ENCODE data around the gene VILL. TPM values are rescaled to one million over a fixed set of nuclear protein-coding genes. Genes with fewer than 3 reads are reported as not detected.

Gene VILL
- total RNA-seq, 1 donor from 2014 or later, result 2.3 TPM

DNA sequence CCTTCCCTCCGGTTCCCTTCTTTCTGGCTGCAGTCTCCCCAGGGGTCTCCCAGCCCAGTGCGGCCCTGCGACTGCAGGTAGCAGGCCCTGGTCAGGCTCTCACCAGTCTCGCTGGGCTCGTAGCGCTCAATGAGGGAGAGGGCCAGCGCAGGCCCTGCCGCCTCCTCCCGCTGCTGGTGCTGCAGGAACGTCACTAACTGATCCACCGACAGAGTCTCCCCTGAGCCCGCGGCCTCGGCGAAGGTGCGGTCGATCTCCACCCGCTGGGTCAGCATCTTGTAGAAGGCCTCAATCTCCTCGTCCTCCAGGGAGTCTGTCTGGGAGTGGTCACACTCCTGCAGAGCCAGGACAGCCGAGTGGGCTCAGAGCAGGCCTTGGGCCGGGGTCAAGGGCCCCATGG, 20.5 kb downstream of the VILL start:
- Mint-ChIP-seq H3K27ac (ENCODE audit: unreplicated experiment) (no peak overlapping the region), H3K4me1 (ENCODE audit: unreplicated experiment) (no peaks in the 10 kb centered on the region), H3K27me3 (ENCODE audit: unreplicated experiment) (no peaks in the 10 kb centered on the region), H3K4me3 (ENCODE audit: unreplicated experiment) (no peak overlapping the region), H3K9me3 (ENCODE audit: unreplicated experiment) (no peaks in the 10 kb centered on the region), H3K36me3 (ENCODE audit: unreplicated experiment) (peaks cover 19% of the 10 kb centered on the region)
- DNase-seq (ENCODE audit: extremely low spot score, unreplicated experiment), result no peak
- TF ChIP-seq, protein P1, sequence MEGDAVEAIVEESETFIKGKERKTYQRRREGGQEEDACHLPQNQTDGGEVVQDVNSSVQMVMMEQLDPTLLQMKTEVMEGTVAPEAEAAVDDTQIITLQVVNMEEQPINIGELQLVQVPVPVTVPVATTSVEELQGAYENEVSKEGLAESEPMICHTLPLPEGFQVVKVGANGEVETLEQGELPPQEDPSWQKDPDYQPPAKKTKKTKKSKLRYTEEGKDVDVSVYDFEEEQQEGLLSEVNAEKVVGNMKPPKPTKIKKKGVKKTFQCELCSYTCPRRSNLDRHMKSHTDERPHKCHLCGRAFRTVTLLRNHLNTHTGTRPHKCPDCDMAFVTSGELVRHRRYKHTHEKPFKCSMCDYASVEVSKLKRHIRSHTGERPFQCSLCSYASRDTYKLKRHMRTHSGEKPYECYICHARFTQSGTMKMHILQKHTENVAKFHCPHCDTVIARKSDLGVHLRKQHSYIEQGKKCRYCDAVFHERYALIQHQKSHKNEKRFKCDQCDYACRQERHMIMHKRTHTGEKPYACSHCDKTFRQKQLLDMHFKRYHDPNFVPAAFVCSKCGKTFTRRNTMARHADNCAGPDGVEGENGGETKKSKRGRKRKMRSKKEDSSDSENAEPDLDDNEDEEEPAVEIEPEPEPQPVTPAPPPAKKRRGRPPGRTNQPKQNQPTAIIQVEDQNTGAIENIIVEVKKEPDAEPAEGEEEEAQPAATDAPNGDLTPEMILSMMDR (IDR thresholded peaks at IDR 0.05), result no peak

GRCh38 chr3:38015485-38015884, 24.9 kb downstream of the VILL start:
- no peak for DNase-seq (ENCODE audit: extremely low spot score, unreplicated experiment)
- Mint-ChIP-seq H3K27me3 (ENCODE audit: unreplicated experiment) (no peaks in the 10 kb centered on the region), H3K27ac (ENCODE audit: unreplicated experiment) (no peak overlapping the region), H3K4me3 (ENCODE audit: unreplicated experiment) (no peak overlapping the region), H3K9me3 (ENCODE audit: unreplicated experiment) (peaks cover 5% of the 10 kb centered on the region), H3K4me1 (ENCODE audit: unreplicated experiment) (peaks cover 13% of the 10 kb centered on the region), H3K36me3 (ENCODE audit: unreplicated experiment) (peaks cover 34% of the 10 kb centered on the region)
- TF ChIP-seq, protein P1 (IDR thresholded peaks at IDR 0.05), result no peak

DNA sequence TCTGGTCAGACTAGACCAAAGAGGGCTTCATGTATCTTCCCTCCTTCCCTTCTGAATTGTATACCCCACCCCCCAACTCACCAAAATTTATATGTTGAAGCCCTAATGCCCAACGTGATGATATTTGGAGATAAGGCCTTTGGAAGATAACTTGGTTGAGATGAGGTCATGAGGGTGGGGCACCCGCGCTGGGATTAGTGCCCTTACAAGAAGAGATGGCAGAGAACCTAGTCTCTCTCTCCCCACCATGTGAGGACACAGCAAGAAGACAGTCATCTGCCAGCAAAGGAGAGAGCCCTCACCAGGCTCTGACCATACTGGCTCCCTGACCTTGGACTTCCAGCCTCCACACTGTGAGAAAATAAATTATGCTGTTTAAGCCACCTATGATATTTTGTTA, 25.4 kb downstream of the VILL start:
- Mint-ChIP-seq H3K4me1 (ENCODE audit: unreplicated experiment) (peaks cover 13% of the 10 kb centered on the region), H3K36me3 (ENCODE audit: unreplicated experiment) (peaks cover 35% of the 10 kb centered on the region), H3K4me3 (ENCODE audit: unreplicated experiment) (no peak overlapping the region), H3K27ac (ENCODE audit: unreplicated experiment) (no peak overlapping the region), H3K9me3 (ENCODE audit: unreplicated experiment) (peaks cover 5% of the 10 kb centered on the region), H3K27me3 (ENCODE audit: unreplicated experiment) (no peaks in the 10 kb centered on the region)
- TF ChIP-seq, protein P1 (IDR thresholded peaks at IDR 0.05), result no peak
- DNase-seq (ENCODE audit: extremely low spot score, unreplicated experiment), result no peak

- TF ChIP-seq, protein P1 (IDR thresholded peaks at IDR 0.05), result no peak
- peaks cover 32% of the 10 kb centered on the region for H3K36me3 Mint-ChIP-seq (ENCODE audit: unreplicated experiment)
- H3K9me3 Mint-ChIP-seq (ENCODE audit: unreplicated experiment), result peaks cover 5% of the 10 kb centered on the region
- no peak overlapping the region for H3K27ac Mint-ChIP-seq (ENCODE audit: unreplicated experiment)
- DNase-seq (ENCODE audit: extremely low spot score, unreplicated experiment), result no peak
- H3K27me3 Mint-ChIP-seq (ENCODE audit: unreplicated experiment), result no peaks in the 10 kb centered on the region
- no peak overlapping the region for H3K4me3 Mint-ChIP-seq (ENCODE audit: unreplicated experiment)
- peaks cover 13% of the 10 kb centered on the region for H3K4me1 Mint-ChIP-seq (ENCODE audit: unreplicated experiment)
Measured at GRCh38 chr3:38016410-38016809, 25.8 kb downstream of the VILL start.

GRCh38 chr3:38016847-38017444, 26.4 kb downstream of the VILL start:
- H3K9me3 Mint-ChIP-seq (ENCODE audit: unreplicated experiment), result peaks cover 5% of the 10 kb centered on the region
- TF ChIP-seq, protein P1 (IDR thresholded peaks at IDR 0.05), result no peak
- no peaks in the 10 kb centered on the region for H3K27me3 Mint-ChIP-seq (ENCODE audit: unreplicated experiment)
- peaks cover 13% of the 10 kb centered on the region for H3K4me1 Mint-ChIP-seq (ENCODE audit: unreplicated experiment)
- no peak overlapping the region for H3K4me3 Mint-ChIP-seq (ENCODE audit: unreplicated experiment)
- H3K27ac Mint-ChIP-seq (ENCODE audit: unreplicated experiment), result no peak overlapping the region
- DNase-seq (ENCODE audit: extremely low spot score, unreplicated experiment), result no peak
- H3K36me3 Mint-ChIP-seq (ENCODE audit: unreplicated experiment), result peaks cover 32% of the 10 kb centered on the region

Measured in osteocyte (in vitro differentiated cells).